ENCODE measurements around the gene HSD17B2.

GRCh38 chr16:82138478-82139285 lies 103.6 kb downstream of the HSD17B2 start:
- TF ChIP-seq POLR2AphosphoS5 (IDR thresholded peaks at IDR 0.05; ENCODE audit: borderline replicate concordance, low read depth, low read length) (no peak), EZH2 (IDR thresholded peaks at IDR 0.05) (no peak), FOXP2 (optimal IDR thresholded peaks at IDR 0.05; ENCODE audit: control extremely low read depth, extremely low read length, insufficient read depth) (no peak)

Measured in SK-N-MC (cell line).